Measurements from ENCODE around the gene RHOBTB1.

Gene RHOBTB1

DNA sequence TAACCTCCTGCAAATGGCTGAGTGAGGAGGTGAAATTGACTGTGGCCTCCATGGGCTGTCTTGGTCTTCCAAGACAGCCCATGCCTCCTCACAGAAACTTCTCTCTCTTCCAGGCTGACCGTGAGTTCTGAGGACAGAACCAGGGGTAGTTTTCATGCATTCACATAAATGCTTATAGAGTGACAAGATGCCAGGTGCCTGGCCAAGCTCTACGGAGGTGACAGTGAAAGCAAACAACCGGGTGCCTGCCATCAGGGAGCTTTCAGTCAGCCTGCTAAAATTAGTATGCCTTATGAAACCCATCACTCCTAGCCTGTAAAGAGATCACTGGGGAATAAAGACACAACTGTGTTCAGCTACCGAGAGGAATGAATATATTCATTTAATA lies 919 bp upstream of the RHOBTB1 start:
- Mint-ChIP-seq H3K27me3 (peaks cover 88% of the 10 kb centered on the region), H3K27ac (ENCODE audit: low read depth) (no peak overlapping the region), H3K36me3 (ENCODE audit: insufficient read depth) (peaks cover 2% of the 10 kb centered on the region), H3K4me1 (peaks cover 16% of the 10 kb centered on the region), H3K9me3 (no peaks in the 10 kb centered on the region), H3K4me3 (peak overlapping the region; percentile 70)
- ATAC-seq (replicated peaks; ENCODE audit: extremely low read depth, poor library complexity, severe bottlenecking): no peak
- no peak for DNase-seq (ENCODE audit: low spot score in 2 of 2)

GRCh38 chr10:60943316-60944057 lies 498 bp downstream of the RHOBTB1 start:
- H3K27ac Mint-ChIP-seq (ENCODE audit: low read depth): no peak overlapping the region
- DNase-seq (ENCODE audit: low spot score in 2 of 2): no peak
- peak; percentile 35 for ATAC-seq (replicated peaks; ENCODE audit: extremely low read depth, poor library complexity, severe bottlenecking)

GRCh38 chr10:60942788-60943315 lies 1.1 kb downstream of the RHOBTB1 start:
- H3K36me3 Mint-ChIP-seq (ENCODE audit: insufficient read depth): peaks cover 2% of the 10 kb centered on the region
- H3K27me3 Mint-ChIP-seq: peaks cover 88% of the 10 kb centered on the region
- DNase-seq (ENCODE audit: low spot score in 2 of 2) (no peak), ATAC-seq (replicated peaks; ENCODE audit: extremely low read depth, poor library complexity, severe bottlenecking) (peak; percentile 20)
- H3K9me3 Mint-ChIP-seq: no peaks in the 10 kb centered on the region
- no peak overlapping the region for H3K27ac Mint-ChIP-seq (ENCODE audit: low read depth)
- peaks cover 16% of the 10 kb centered on the region for H3K4me1 Mint-ChIP-seq
- peak overlapping the region; percentile 49 for H3K4me3 Mint-ChIP-seq

More at GRCh38 chr10:60943316-60944057, 498 bp downstream of the RHOBTB1 start:
- peaks cover 2% of the 10 kb centered on the region for H3K36me3 Mint-ChIP-seq (ENCODE audit: insufficient read depth)
- H3K4me1 Mint-ChIP-seq: peaks cover 16% of the 10 kb centered on the region
- H3K9me3 Mint-ChIP-seq: no peaks in the 10 kb centered on the region
- peak overlapping the region; percentile 49 for H3K4me3 Mint-ChIP-seq
- H3K27me3 Mint-ChIP-seq: peaks cover 88% of the 10 kb centered on the region

GRCh38 chr10:60942134-60942787 lies 1.7 kb downstream of the RHOBTB1 start:
- Mint-ChIP-seq H3K4me3 (peak overlapping the region; percentile 49), H3K27me3 (peaks cover 88% of the 10 kb centered on the region), H3K27ac (ENCODE audit: low read depth) (no peak overlapping the region), H3K36me3 (ENCODE audit: insufficient read depth) (peaks cover 2% of the 10 kb centered on the region), H3K9me3 (no peaks in the 10 kb centered on the region), H3K4me1 (peaks cover 16% of the 10 kb centered on the region)
- ATAC-seq (replicated peaks; ENCODE audit: extremely low read depth, poor library complexity, severe bottlenecking) (no peak), DNase-seq (ENCODE audit: low spot score in 2 of 2) (no peak)

- no peak overlapping the region for H3K27ac Mint-ChIP-seq (ENCODE audit: low read depth)
- ATAC-seq (replicated peaks; ENCODE audit: extremely low read depth, poor library complexity, severe bottlenecking): no peak
- peaks cover 16% of the 10 kb centered on the region for H3K4me1 Mint-ChIP-seq
- H3K27me3 Mint-ChIP-seq: peaks cover 76% of the 10 kb centered on the region
- H3K4me3 Mint-ChIP-seq: no peak overlapping the region
- H3K36me3 Mint-ChIP-seq (ENCODE audit: insufficient read depth): peaks cover 2% of the 10 kb centered on the region
- no peak for DNase-seq (ENCODE audit: low spot score in 2 of 2)
- no peaks in the 10 kb centered on the region for H3K9me3 Mint-ChIP-seq
These were observed 3.5 kb downstream of the RHOBTB1 start for GRCh38 chr10:60940446-60940845.

DNA sequence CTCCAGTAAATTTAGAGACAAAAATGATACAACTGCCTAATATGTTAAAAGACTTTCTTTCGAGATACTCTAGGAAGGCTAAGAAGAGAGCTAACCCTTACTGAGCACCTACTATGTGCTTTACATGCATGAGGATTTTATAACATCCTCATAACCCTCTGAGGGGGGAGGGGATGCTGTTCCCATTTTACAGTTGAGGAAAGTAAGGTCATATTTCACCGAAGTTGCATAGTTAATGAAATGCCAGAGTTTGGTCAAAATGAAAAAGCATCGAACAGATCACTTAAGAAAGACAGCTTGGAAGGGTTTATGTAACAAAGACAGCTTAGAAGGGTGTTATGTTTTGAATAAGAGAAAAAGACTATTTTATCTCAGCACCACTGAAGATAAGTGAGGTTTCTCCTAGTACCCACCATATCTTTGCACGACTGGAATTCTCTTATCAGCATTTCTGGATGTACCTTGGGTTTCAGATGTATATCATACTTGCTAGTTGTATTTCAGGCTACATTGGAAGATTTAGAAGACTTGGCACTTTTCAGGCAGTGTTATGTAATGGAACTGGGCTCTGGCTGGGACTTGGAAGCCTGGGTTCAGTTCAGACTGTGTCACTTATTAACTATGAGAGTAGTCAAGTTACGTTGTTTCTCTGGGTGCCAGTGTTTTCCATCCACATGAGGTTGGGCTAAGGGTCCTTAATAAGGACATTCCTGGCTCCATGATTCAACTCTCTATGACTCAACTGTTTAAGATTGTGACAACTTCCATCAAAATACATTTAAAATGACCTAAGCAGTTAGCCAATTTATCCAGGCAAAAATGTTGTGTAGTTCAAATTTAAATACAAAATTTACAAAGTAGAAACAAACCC lies 6.0 kb downstream of the RHOBTB1 start:
- DNase-seq (ENCODE audit: low spot score in 2 of 2) (no peak), ATAC-seq (replicated peaks; ENCODE audit: extremely low read depth, poor library complexity, severe bottlenecking) (no peak)
- Mint-ChIP-seq H3K4me1 (peaks cover 3% of the 10 kb centered on the region), H3K27me3 (peaks cover 58% of the 10 kb centered on the region), H3K36me3 (ENCODE audit: insufficient read depth) (peaks cover 2% of the 10 kb centered on the region), H3K9me3 (no peaks in the 10 kb centered on the region), H3K4me3 (no peak overlapping the region), H3K27ac (ENCODE audit: low read depth) (no peak overlapping the region)

DNA sequence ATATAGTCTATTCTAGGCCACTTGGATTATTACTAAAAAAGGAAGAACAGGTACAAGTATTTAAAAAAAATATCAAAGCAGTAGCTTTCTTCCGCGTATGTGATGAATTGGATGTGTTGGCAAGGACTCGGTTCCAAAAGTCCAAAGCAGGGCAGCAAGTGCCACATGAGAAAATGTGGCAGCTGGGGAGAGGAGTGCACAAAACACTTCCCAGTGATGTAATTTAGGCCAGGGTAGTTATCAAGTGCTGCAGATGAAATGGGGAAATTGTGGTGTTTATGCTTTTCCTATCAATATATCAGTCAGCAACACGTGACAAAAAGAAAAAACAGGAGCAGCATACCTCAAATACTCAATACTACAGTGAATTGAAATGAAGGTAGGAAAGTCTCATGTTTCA lies 7.0 kb downstream of the RHOBTB1 start:
- no peaks in the 10 kb centered on the region for H3K9me3 Mint-ChIP-seq
- H3K27me3 Mint-ChIP-seq: peaks cover 52% of the 10 kb centered on the region
- DNase-seq (ENCODE audit: low spot score in 2 of 2) (no peak), ATAC-seq (replicated peaks; ENCODE audit: extremely low read depth, poor library complexity, severe bottlenecking) (no peak)
- H3K27ac Mint-ChIP-seq (ENCODE audit: low read depth): no peak overlapping the region
- no peaks in the 10 kb centered on the region for H3K4me1 Mint-ChIP-seq
- H3K4me3 Mint-ChIP-seq: no peak overlapping the region
- H3K36me3 Mint-ChIP-seq (ENCODE audit: insufficient read depth): no peaks in the 10 kb centered on the region

DNA sequence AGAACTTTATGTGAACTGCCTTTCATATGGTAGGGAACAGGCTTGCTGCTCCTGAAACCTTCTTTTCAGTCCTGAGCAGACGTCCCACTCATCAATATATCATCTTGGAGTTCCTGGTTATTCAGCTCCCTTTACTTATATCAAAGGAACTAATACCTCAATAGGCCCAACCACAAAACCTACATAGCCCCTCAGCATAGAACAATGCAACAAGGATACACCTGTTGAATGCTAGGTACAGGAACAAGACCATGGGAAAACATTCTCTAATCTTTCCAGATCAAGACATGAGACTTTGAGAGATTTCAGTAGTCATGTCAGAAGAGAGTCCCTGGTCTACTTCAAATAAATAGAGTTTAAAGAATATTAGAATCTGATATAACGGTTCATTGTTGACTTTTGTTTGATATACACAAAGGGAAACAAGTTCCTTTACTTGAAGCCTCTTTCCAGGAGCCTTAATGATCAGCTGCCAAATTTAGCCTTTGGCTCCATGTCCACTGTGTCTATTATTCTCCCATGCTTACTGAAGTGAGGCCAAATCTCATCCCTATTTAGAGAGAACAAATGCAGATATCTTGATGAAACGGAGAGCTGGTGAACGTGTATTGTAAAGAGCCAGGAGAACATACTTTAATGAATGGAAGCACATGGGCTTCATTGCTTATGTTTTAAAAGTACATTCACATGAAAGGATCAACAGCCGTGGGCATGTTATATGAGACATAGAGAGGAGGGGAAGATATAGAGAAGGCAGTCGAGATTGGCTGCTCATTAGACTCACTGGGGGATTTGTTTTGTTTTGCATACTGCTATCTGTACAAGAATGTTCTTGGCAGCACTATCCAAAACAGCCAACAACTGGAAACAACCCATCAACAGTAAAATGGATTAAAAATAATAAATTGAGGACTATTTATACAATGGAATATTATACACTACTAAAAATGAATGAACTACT lies 9.5 kb downstream of the RHOBTB1 start:
- Mint-ChIP-seq H3K9me3 (no peaks in the 10 kb centered on the region), H3K27me3 (peaks cover 41% of the 10 kb centered on the region), H3K27ac (ENCODE audit: low read depth) (no peak overlapping the region), H3K36me3 (ENCODE audit: insufficient read depth) (no peaks in the 10 kb centered on the region), H3K4me1 (no peaks in the 10 kb centered on the region), H3K4me3 (no peak overlapping the region)
- DNase-seq (ENCODE audit: low spot score in 2 of 2) (no peak), ATAC-seq (replicated peaks; ENCODE audit: extremely low read depth, poor library complexity, severe bottlenecking) (no peak)

GRCh38 chr10:60932756-60933155 lies 11.2 kb downstream of the RHOBTB1 start:
- ATAC-seq (replicated peaks; ENCODE audit: extremely low read depth, poor library complexity, severe bottlenecking): no peak
- H3K27me3 Mint-ChIP-seq: peaks cover 24% of the 10 kb centered on the region
- no peak for DNase-seq (ENCODE audit: low spot score in 2 of 2)
- no peaks in the 10 kb centered on the region for H3K36me3 Mint-ChIP-seq (ENCODE audit: insufficient read depth)
- H3K4me3 Mint-ChIP-seq: no peak overlapping the region
- no peaks in the 10 kb centered on the region for H3K4me1 Mint-ChIP-seq
- H3K9me3 Mint-ChIP-seq: no peaks in the 10 kb centered on the region
- H3K27ac Mint-ChIP-seq (ENCODE audit: low read depth): no peak overlapping the region

DNA sequence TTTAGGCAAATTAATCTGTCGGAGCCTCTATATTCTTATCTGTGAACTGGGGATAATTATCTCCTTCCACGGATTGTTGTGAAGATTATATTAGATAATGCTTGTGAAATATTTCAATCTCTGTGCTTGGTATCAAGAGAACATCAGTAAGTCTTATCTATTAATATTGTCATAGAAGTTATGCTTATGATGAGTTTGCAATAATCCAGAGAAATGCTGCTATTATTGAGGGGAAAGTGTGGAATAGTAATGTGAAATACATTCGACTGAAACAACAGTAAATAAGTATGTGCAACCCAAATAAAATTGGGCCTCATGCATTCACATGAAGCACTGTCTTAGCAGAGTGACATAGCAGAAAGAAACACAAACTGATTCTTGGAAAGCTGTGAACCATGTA lies 13.7 kb downstream of the RHOBTB1 start:
- Mint-ChIP-seq H3K36me3 (ENCODE audit: insufficient read depth) (no peaks in the 10 kb centered on the region), H3K27me3 (peaks cover 37% of the 10 kb centered on the region), H3K9me3 (no peaks in the 10 kb centered on the region), H3K4me1 (no peaks in the 10 kb centered on the region), H3K27ac (ENCODE audit: low read depth) (no peak overlapping the region), H3K4me3 (no peak overlapping the region)
- ATAC-seq (replicated peaks; ENCODE audit: extremely low read depth, poor library complexity, severe bottlenecking) (no peak), DNase-seq (ENCODE audit: low spot score in 2 of 2) (no peak)

DNA sequence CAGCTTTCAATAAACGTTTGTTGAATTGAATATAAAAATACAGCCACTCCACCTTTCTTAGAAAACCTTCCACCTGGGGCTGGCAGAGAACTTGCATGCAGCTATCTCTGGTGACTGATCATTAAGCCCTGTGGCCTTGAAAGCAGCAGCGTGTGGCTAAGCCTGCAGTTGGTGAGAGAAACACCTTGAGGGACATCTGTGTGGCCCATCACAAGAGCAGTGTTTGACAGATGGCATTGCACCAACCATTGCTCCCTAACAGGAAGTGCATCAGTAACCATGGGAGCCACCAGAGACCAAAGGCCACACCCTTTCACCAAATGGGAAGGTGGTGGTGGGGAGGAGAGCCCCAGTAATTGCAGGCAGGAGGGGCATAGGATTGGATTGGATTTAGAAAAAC lies 22.4 kb downstream of the RHOBTB1 start:
- H3K9me3 Mint-ChIP-seq: peaks cover 5% of the 10 kb centered on the region
- ATAC-seq (replicated peaks; ENCODE audit: extremely low read depth, poor library complexity, severe bottlenecking): no peak
- no peak for DNase-seq (ENCODE audit: low spot score in 2 of 2)
- H3K4me1 Mint-ChIP-seq: no peaks in the 10 kb centered on the region
- H3K27ac Mint-ChIP-seq (ENCODE audit: low read depth): no peak overlapping the region
- peaks cover 70% of the 10 kb centered on the region for H3K27me3 Mint-ChIP-seq
- H3K4me3 Mint-ChIP-seq: no peak overlapping the region
- no peaks in the 10 kb centered on the region for H3K36me3 Mint-ChIP-seq (ENCODE audit: insufficient read depth)

- Mint-ChIP-seq H3K9me3 (peaks cover 5% of the 10 kb centered on the region), H3K4me3 (no peak overlapping the region), H3K27me3 (peaks cover 59% of the 10 kb centered on the region), H3K4me1 (no peaks in the 10 kb centered on the region), H3K27ac (ENCODE audit: low read depth) (no peak overlapping the region), H3K36me3 (ENCODE audit: insufficient read depth) (no peaks in the 10 kb centered on the region)
- no peak for ATAC-seq (replicated peaks; ENCODE audit: extremely low read depth, poor library complexity, severe bottlenecking)
- DNase-seq (ENCODE audit: low spot score in 2 of 2): no peak
These were observed 23.5 kb downstream of the RHOBTB1 start for GRCh38 chr10:60920479-60920878.

Data from central memory CD8-positive, alpha-beta T cell (primary cell).